Mucosa of descending colon (tissue), 3 donors: ENCODE measurements around the gene ANKRD7. TPM values are rescaled to one million over a fixed set of nuclear protein-coding genes. Genes with fewer than 3 reads are reported as not detected.

Source experiments
- ATAC-seq: fragments of 200-7000 bp; cut with Tn5 transposase; one replicate; pipeline ENCODE4 v1.9.1; 2020; ENCODE audit warnings: mild to moderate bottlenecking, moderate library complexity
- DNase-seq, 3 donors: peaks; one replicate each; pipeline ENCODE4 v3.0.0-alpha.2; 2020
- H3K36me3 ChIP-seq: fragments of 200-600 bp; one replicate; pipeline ENCODE4 v1.8.0; 2021; ENCODE audit warnings: low read depth, mild to moderate bottlenecking
- H3K4me1 ChIP-seq: fragments of 200-600 bp; one replicate; pipeline ENCODE4 v1.8.0; 2021; ENCODE audit warnings: low read depth, mild to moderate bottlenecking
- H3K4me3 ChIP-seq: fragments of 200-600 bp; one replicate; pipeline ENCODE4 v1.8.0; 2021; ENCODE audit warnings: mild to moderate bottlenecking
- H3K9me3 ChIP-seq: fragments of 200-600 bp; one replicate; pipeline ENCODE4 v1.8.0; 2021; ENCODE audit warnings: mild to moderate bottlenecking
- CTCF ChIP-seq: fragments of 200-600 bp; IDR thresholded peaks from one replicate; pipeline ENCODE4 v1.8.0; 2022; ENCODE audit warnings: antibody characterized with exemption, mild to moderate bottlenecking
- intact Hi-C, 2 donors: fragments of 100-400 bp; cut with DNase I in 1 of 2; cut with micrococcal nuclease in 1 of 2; formaldehyde crosslinking; loops; one replicate each; pipeline versions ENCODE4 v1.11.0 to v1.11.1; 2022; cut with DNase I, micrococcal nuclease
- total RNA-seq, 3 donors: library from RNA; stranded (reverse); fragmentation: NEBNext Ultra II Directional in 2 of 3; extraction: Animal tissue kit (Norgen Biotek cat#: 25700) in 2 of 3; gene quantifications; one replicate each; pipeline versions ENCODE4 v1.2.1 to v1.2.4, GENCODE V29; 2021 to 2023
- donor health status: DM: no; HTN: no; CAD: no; lungs with moderate emphysema.
- donor health status: DM: no; HTN: no; CAD: no.
- donor health status: DM: no; HTN: yes; CAD: no.

ANKRD7 gene
- total RNA-seq, 3 donors from 2014 or later, result 1.9 TPM; not detected in 2

GRCh38 chr7:118218413-118219156 lies 5.9 kb upstream of the ANKRD7 start:
- no peaks in the 10 kb centered on the region for H3K9me3 ChIP-seq
- intact Hi-C loops, result no loop called here
- DNase-seq (no peak), ATAC-seq (no peak)
- H3K4me1 ChIP-seq, result no peaks in the 10 kb centered on the region
- no peak for TF ChIP-seq CTCF
- no peak overlapping the region for H3K4me3 ChIP-seq
- H3K36me3 ChIP-seq, result no peaks in the 10 kb centered on the region

DNA sequence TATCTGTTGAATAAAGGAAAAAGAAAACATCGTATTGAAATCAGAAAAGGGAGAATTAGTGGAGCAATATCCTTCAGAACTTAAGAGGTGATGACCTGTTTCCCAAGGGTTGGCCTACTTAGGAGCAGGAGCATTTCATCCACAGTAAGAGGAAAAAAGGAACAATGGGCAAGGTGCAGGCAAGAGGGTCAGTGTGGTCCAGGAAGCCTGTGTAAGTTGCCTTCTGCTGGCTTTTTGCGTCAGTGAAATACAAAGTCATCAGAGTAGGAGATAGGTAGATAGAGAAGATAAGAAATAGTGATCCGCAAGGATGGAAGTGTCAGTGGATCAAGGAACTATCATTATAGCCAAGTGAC lies 5.4 kb upstream of the ANKRD7 start:
- TF ChIP-seq CTCF, result no peak
- DNase-seq, result no peak
- Histone ChIP-seq H3K36me3 (no peaks in the 10 kb centered on the region), H3K4me1 (no peaks in the 10 kb centered on the region), H3K4me3 (no peak overlapping the region), H3K9me3 (no peaks in the 10 kb centered on the region)
- intact Hi-C loops, result no loop called here
- no peak for ATAC-seq

DNA sequence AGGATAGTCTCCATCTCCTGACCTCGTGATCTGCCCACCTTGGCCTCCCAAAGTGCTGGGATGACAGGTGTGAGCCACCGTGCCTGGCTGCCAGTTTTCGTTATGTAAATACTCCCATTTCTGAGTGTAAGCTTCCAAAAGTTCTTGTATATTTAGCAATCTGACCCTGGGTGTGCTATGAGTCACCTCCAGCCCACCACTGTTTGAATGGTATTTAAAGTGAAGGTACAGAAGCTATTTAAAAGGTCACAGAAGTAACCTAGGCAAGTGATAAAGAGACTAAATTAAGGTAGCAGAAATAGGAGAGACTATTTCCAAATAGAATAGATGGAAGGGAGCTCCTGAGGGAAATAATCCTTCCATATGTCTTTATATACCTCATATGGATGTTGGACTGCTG lies 3.9 kb upstream of the ANKRD7 start:
- H3K4me1 ChIP-seq, result no peaks in the 10 kb centered on the region
- no peaks in the 10 kb centered on the region for H3K36me3 ChIP-seq
- no peaks in the 10 kb centered on the region for H3K9me3 ChIP-seq
- intact Hi-C loops, result no loop called here
- TF ChIP-seq CTCF, result no peak
- ATAC-seq (no peak), DNase-seq (no peak)
- H3K4me3 ChIP-seq, result no peak overlapping the region

DNA sequence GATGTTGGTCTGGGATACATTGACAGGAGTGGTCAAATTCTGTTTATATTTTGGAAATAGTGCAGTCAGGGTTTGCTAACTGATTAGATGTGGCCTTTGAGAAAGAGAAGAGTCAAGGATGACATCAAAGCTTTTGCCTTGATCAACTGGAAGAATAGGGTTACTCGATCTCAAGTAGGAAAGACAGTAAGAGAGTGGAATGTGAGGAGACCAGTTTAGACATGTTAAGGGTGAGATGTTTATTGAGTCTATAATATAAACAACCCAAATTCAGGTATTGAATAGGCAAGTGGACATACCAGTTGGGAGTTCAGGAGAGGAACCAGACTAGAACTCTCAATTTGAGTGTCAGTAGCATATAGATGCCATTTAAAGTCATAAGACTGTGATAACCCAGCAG lies 1.9 kb upstream of the ANKRD7 start:
- DNase-seq (no peak), ATAC-seq (no peak)
- intact Hi-C loops, result no loop called here
- Histone ChIP-seq H3K4me3 (no peak overlapping the region), H3K36me3 (no peaks in the 10 kb centered on the region), H3K9me3 (no peaks in the 10 kb centered on the region), H3K4me1 (no peaks in the 10 kb centered on the region)
- TF ChIP-seq CTCF, result no peak

GRCh38 chr7:118232837-118233236 lies 8.3 kb downstream of the ANKRD7 start:
- TF ChIP-seq CTCF, result no peak
- Histone ChIP-seq H3K4me3 (no peak overlapping the region), H3K9me3 (no peaks in the 10 kb centered on the region), H3K4me1 (no peaks in the 10 kb centered on the region), H3K36me3 (no peaks in the 10 kb centered on the region)
- ATAC-seq (no peak), DNase-seq (no peak)
- intact Hi-C loops, result no loop called here

GRCh38 chr7:118233799-118234198 lies 9.3 kb downstream of the ANKRD7 start:
- H3K4me3 ChIP-seq, result no peak overlapping the region
- no peak for ATAC-seq
- DNase-seq, result no peak
- H3K4me1 ChIP-seq, result no peaks in the 10 kb centered on the region
- intact Hi-C loops, result no loop called here
- no peak for TF ChIP-seq CTCF
- no peaks in the 10 kb centered on the region for H3K36me3 ChIP-seq
- H3K9me3 ChIP-seq, result no peaks in the 10 kb centered on the region
